Ovary (tissue), 9 donors: ENCODE measurements around the gene ZBED4. TPM values are rescaled to one million over a fixed set of nuclear protein-coding genes. Genes with fewer than 3 reads are reported as not detected.
A peak's percentile ranks its signal among the peaks of the same experiment; 100 is the strongest.

Experiments
- DNase-seq, 5 donors: peaks; one replicate each; pipeline ENCODE4 v3.0.0-alpha.2; 2019 to 2020
- H3K27ac ChIP-seq, 2 donors: fragments of 200-600 bp; one replicate each; pipeline versions ENCODE4 v1.5.1 to v1.8.0; 2019 to 2022
- H3K27me3 ChIP-seq: fragments of 200-600 bp; one replicate; pipeline ENCODE4 v1.8.0; 2022
- H3K36me3 ChIP-seq: fragments of 200-600 bp; sonication (generic); one replicate; pipeline ENCODE4 v1.5.1; 2019
- H3K4me1 ChIP-seq: one replicate; pipeline ENCODE4 v1.8.1; 2013; ENCODE audit warnings: mild to moderate bottlenecking, moderate library complexity; ENCODE audit not compliant: insufficient read depth
- H3K4me3 ChIP-seq: fragments of 200-600 bp; sonication (generic); one replicate; pipeline ENCODE4 v1.5.1; 2017
- H3K9me3 ChIP-seq, 2 donors: fragments of 200-600 bp in 1 of 2; sonication (generic) in 1 of 2; one replicate each; pipeline versions ENCODE4 v1.5.1 to v1.8.1; 2013 to 2019; ENCODE audit warnings: mild to moderate bottlenecking in 1 of 2, moderate library complexity in 1 of 2
- EP300 ChIP-seq: sonication (generic); formaldehyde crosslinking; IDR thresholded peaks from one replicate; pipeline ENCODE4 v1.6.1; 2017; ENCODE audit warnings: antibody characterized with exemption
- POLR2A ChIP-seq: fragments of 450-650 bp; IDR thresholded peaks from one replicate; pipeline ENCODE4 v1.6.1; 2017; ENCODE audit warnings: antibody characterized with exemption, mild to moderate bottlenecking, moderate library complexity
- WGBS, 3 donors: extraction: QIAGEN DNeasy Blood & Tissue Kit in 1 of 3; methylation state at CpG; one replicate each; pipeline versions ENCODE4 v1.1.5 to v1.1.7; 2013 to 2017; 5-methylcytosine and 5-hydroxymethylcytosine counted together
- intact Hi-C, 4 donors: fragments of 100-400 bp; cut with DNase I; formaldehyde crosslinking; loops; one replicate each; pipeline versions ENCODE4 v1.11.0 to v1.15.1; 2022 to 2023
- polyA plus RNA-seq, 2 donors: library from polyadenylated mRNA; stranded (reverse); fragments of 200-250 nt in 1 of 2; fragments of 350-450 nt in 1 of 2; fragmentation: Illumina TruSeq in 1 of 2; extraction: RNeasy Lipid Tissue Mini Kit (QIAGEN cat#74804) in 1 of 2; gene quantifications; one replicate each; pipeline ENCODE4 v1.2.3, GENCODE V29; 2013 to 2014
- total RNA-seq, 7 donors: library from RNA; depleted of rRNA in 2 of 7; stranded (reverse); fragments of >200 nt in 2 of 7; fragmentation: NEBNext Ultra II Directional in 3 of 7; extraction: Animal tissue kit (Norgen Biotek cat#: 25700) in 3 of 7; gene quantifications; one replicate each; pipeline versions ENCODE4 v1.1.0 to v1.2.4, GENCODE V29; 2016 to 2023
- TF ChIP-seq, protein P1 (sequence below), 3 donors: fragments of 450-650 bp in 2 of 3; fragments of 200-600 bp in 1 of 3; IDR thresholded peaks; one replicate each; pipeline versions ENCODE4 v1.5.1 to v1.8.0; 2016 to 2022; ENCODE audit warnings: antibody characterized with exemption in 3 of 3, mild to moderate bottlenecking in 1 of 3
- donor health status: DM: no; HTN: no; CAD: no; lungs with moderate emphysema.
- donor health status: DM: no; HTN: no; CAD: no.
- donor health status: Bipolar disorder and iron deficiency.
- donor health status: DM: yes; HTN: yes; CAD: no.
- donor health status: DM: no; HTN: no; CAD: no.
- donor health status: DM: yes; HTN: yes; CAD: no.

ZBED4 gene
- total and polyA plus RNA-seq, 9 donors = 3.5 to 9.6 (median 7.8) TPM

- peak in 1 of 5 donors; percentile 39 for DNase-seq
- Histone ChIP-seq H3K4me1 (peaks cover 7% of the 10 kb centered on the region), H3K27me3 (no peaks in the 10 kb centered on the region), H3K9me3 (no peaks in the 10 kb centered on the region), H3K27ac (no peak overlapping the region), H3K36me3 (no peaks in the 10 kb centered on the region), H3K4me3 (no peak overlapping the region)
- 91 to 94% (median 93%) methylated on average over 35 of the region's 35 CpGs for WGBS, 3 donors
- intact Hi-C loops = loop anchor here in 1 of 4 donors (5.0 to 10.0 kb wide), 2 partner anchors 193 to 286 kb away; no protein-coding TSS in a partner anchor
- TF ChIP-seq, protein P1, sequence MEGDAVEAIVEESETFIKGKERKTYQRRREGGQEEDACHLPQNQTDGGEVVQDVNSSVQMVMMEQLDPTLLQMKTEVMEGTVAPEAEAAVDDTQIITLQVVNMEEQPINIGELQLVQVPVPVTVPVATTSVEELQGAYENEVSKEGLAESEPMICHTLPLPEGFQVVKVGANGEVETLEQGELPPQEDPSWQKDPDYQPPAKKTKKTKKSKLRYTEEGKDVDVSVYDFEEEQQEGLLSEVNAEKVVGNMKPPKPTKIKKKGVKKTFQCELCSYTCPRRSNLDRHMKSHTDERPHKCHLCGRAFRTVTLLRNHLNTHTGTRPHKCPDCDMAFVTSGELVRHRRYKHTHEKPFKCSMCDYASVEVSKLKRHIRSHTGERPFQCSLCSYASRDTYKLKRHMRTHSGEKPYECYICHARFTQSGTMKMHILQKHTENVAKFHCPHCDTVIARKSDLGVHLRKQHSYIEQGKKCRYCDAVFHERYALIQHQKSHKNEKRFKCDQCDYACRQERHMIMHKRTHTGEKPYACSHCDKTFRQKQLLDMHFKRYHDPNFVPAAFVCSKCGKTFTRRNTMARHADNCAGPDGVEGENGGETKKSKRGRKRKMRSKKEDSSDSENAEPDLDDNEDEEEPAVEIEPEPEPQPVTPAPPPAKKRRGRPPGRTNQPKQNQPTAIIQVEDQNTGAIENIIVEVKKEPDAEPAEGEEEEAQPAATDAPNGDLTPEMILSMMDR (IDR thresholded peaks at IDR 0.05) = no peak
- TF ChIP-seq POLR2A (no peak), EP300 (no peak)
Observed at GRCh38 chr22:49921508-49922278, 68.0 kb downstream of the ZBED4 start.

- H3K9me3 ChIP-seq = no peaks in the 10 kb centered on the region
- no peak overlapping the region for H3K4me3 ChIP-seq
- H3K27ac ChIP-seq = no peak overlapping the region
- DNase-seq = no peak
- H3K36me3 ChIP-seq = no peaks in the 10 kb centered on the region
- no peak for TF ChIP-seq POLR2A
- no peak for TF ChIP-seq EP300
- TF ChIP-seq, protein P1 (IDR thresholded peaks at IDR 0.05) = no peak
- H3K4me1 ChIP-seq = peaks cover 5% of the 10 kb centered on the region
- intact Hi-C loops = loop anchor here in 1 of 4 donors (5.0 to 10.0 kb wide), 2 partner anchors 192 to 285 kb away; no protein-coding TSS in a partner anchor
- WGBS, 3 donors = 77 to 88% (median 86%) methylated on average over 20 to 22 of the region's 22 CpGs
- no peaks in the 10 kb centered on the region for H3K27me3 ChIP-seq
Observed at GRCh38 chr22:49922484-49922883, 68.8 kb downstream of the ZBED4 start.

DNA sequence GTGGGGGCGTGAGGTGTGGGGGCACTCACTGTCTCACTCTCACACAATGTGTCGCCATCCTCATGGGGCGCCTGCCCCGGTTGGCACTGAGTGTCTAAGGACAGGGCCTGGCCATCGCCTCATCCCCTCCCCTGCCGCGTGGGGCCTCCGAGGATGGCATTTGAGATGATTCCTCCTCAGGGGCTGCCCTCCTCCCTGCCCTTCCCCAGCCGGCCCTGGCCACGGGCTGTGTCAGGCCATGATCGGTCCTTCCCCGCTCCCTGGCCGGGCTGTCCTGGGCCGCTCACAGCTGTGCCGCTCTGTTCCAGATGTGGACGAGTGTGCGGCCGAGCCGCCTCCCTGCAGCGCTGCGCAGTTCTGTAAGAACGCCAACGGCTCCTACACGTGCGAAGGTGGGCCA, 69.3 kb downstream of the ZBED4 start:
- no peaks in the 10 kb centered on the region for H3K9me3 ChIP-seq
- H3K4me1 ChIP-seq = peaks cover 5% of the 10 kb centered on the region
- intact Hi-C loops = loop anchor here in 1 of 4 donors (5.0 to 10.0 kb wide), 2 partner anchors 192 to 284 kb away; no protein-coding TSS in a partner anchor
- WGBS, 3 donors = 91 to 92% (median 92%) methylated on average over 25 of the region's 25 CpGs
- no peaks in the 10 kb centered on the region for H3K27me3 ChIP-seq
- no peak overlapping the region for H3K27ac ChIP-seq
- no peaks in the 10 kb centered on the region for H3K36me3 ChIP-seq
- no peak overlapping the region for H3K4me3 ChIP-seq
- TF ChIP-seq, protein P1 (IDR thresholded peaks at IDR 0.05) = no peak
- no peak for TF ChIP-seq EP300
- no peak for TF ChIP-seq POLR2A
- DNase-seq = no peak

DNA sequence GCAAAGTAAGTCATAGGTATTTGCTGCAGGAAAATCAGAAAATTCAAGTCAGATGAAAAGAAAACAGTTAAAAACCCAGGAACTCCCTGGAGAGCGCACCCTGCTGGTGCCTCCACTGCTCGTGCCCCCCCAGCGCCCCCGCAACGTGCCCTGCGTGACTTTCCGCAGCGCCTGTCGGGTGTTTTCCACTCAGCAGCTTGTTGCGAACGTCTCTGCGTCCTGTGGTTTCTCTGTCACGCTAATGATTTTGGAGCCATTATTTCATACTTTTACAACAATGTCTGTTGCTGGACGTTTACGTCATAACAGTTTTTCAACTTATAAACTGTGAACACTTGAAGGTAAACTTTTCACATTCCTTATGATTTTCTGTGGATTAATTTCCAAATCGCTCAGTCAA, 69.8 kb downstream of the ZBED4 start:
- Histone ChIP-seq H3K27ac (no peak overlapping the region), H3K36me3 (no peaks in the 10 kb centered on the region), H3K27me3 (no peaks in the 10 kb centered on the region), H3K9me3 (no peaks in the 10 kb centered on the region), H3K4me3 (no peak overlapping the region), H3K4me1 (peaks cover 5% of the 10 kb centered on the region)
- no peak for TF ChIP-seq EP300
- TF ChIP-seq POLR2A = no peak
- TF ChIP-seq, protein P1 (IDR thresholded peaks at IDR 0.05) = no peak
- 77 to 85% (median 80%) methylated on average over 16 of the region's 16 CpGs for WGBS, 3 donors
- intact Hi-C loops = loop anchor here in 1 of 4 donors (5.0 to 10.0 kb wide), 2 partner anchors 191 to 284 kb away; no protein-coding TSS in a partner anchor
- no peak for DNase-seq
